ENCODE results near the gene EPHB1.

The EPHB1 gene

DNA sequence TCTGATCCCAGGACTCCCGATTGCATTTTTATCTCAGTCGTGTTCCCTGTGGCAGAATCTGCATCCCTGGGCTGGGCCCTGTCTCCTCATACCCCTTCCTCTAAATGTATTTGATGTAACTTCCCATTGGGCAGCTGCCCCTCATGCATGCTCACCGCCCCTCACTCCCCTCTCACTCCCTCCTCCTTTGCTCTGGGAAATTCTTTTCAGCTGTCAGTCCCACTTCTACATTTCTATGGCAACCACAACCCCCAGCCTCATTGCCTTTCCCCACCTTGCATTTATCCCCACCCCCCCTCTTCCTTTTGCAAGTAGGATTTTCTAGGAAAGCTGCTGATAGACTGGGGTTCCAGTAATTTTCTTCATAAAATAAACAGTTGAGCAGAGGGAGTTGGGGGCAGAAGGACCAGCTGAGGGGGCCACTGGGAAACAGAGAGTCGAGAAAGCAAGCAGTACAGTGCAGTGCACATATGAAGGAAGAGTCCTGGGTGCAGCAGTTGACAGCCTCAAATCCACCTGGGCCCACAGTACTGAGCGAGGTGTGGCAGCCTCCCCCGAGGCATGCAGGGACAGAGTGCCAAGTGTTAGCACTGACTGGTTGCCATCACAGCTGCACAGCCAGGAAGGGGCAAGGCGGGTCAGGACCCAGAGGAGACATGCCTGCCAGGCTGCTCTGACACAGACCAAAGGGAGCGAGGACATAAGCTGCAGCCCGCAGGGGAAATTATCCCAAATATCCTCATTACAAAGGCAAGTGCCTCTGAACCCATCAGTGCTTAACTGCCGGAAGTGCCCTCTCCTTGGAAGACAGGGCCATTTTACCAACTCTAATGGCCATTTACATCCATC lies 476.3 kb downstream of the EPHB1 start:
- DNase-seq: no peak

DNA sequence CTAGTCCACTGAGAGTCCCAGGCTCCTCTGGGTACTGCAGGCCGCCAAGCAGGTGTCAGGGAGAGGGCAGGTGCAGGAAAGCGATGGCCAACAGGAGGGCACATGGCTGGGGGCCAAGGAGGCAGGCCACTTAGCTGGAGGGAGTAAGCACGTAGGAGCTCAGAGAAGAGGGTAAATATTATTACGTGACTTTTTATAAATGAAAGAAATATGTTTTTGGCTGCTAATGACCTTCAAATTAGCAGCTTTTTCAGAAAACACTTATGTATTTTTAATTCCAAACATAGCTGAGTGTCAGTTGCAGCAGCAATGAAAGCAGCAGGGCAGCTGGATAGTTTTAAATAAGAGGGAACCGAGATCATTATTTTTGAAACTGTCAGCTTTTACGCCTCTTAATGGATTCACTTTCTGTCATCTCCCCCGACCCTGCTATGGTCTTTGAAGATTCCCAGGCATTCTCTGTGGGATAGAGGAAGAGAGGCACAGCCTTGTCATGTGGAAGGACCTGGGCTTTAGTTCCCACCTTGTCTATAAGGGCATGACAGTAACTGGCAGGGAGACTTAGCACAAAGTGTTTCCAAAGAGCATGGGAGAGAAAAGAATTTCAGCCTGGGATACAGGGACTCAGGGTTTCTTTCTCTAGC lies 477.1 kb downstream of the EPHB1 start:
- DNase-seq: no peak

DNA sequence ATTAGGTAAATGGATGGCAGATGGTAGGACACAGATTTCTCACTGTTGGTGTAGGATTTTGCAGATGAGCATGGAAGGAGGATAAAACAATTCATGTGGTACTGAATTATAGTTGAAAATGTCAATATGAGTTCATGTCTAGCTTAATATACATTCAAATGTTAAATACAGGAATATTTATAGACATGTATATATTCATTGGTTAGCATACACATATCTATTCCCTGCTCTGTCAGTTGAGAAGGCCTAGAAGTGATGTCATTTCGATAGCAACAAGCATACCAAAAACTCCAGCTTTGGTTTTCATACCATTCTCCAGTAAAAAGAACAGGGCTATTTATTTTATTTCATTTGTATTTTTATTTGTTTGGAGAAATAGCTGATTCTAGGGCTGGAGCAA lies 497.1 kb downstream of the EPHB1 start:
- DNase-seq: no peak

DNA sequence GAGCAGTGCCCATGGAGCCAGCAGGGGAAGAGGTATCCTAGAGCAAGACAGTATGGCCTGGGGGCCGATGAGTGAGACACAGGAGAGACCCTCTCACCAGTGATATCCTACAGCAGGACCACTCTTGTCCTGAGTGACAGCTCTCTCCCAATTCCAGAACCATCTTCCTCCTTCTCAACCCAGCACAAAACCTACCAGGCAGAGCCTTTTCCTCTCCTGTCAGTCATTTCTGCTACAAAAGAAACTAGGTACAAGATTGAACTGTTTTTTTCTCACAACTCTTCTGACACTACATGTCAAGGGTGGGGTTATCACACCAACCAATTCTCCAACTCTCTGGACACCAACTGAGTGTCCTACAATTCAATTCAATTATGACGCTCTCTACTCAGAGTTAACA lies 506.6 kb downstream of the EPHB1 start:
- DNase-seq: no peak

DNA sequence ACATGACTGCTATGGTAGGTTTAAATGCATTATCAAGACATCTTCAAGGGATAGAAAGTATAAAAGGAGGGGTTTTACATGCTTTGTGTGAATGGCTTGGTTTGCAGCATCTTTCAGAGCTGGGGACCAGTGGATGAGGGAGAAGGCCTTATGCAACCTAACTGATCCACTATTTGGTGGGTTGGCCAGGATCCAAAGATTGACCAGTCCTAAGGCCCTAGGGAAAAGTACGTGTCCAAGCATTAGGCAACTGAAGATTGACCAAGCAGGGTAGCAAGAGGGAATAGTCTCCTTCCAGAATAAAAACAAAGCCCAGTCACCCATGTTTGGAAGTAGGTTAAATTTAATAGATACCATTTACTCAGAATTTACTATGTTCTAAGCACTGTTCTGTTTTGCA lies 509.3 kb downstream of the EPHB1 start:
- DNase-seq: no peak
